GM23338 (cell line): Measurements from ENCODE around the gene ACSBG1. TPM values are rescaled to one million over a fixed set of nuclear protein-coding genes. Genes with fewer than 3 reads are reported as not detected.

Experiments used
- ATAC-seq: fragments of 200-7000 bp; cut with Tn5 transposase; 3 replicates; pipeline ENCODE4 v1.9.1; 2020
- DNase-seq: peaks from one replicate; pipeline ENCODE4 v3.0.0-alpha.2; 2015; ENCODE audit warnings: low spot score
- H2AFZ ChIP-seq: fragments of 200-600 bp; sonication (generic); 2 replicates; pipeline ENCODE4 v1.8.0; 2016; ENCODE audit warnings: antibody characterized with exemption, mild to moderate bottlenecking, moderate library complexity
- H3F3A ChIP-seq: fragments of 200-600 bp; sonication (generic); replicated peaks from 2 replicates; pipeline ENCODE4 v1.8.0; 2017; ENCODE audit warnings: antibody characterized with exemption, mixed run types, low read depth
- H3K27ac ChIP-seq: fragments of 200-600 bp; sonication (generic); 2 replicates; pipeline ENCODE4 v1.6.1; 2016; ENCODE audit warnings: low read depth
- H3K27me3 ChIP-seq: fragments of 200-600 bp; sonication (generic); 2 replicates; pipeline ENCODE4 v1.8.0; 2016; ENCODE audit warnings: mild to moderate bottlenecking, mixed run types, moderate library complexity; ENCODE audit not compliant: insufficient read depth
- H3K36me3 ChIP-seq: fragments of 200-600 bp; sonication (generic); 2 replicates; pipeline ENCODE4 v1.8.0; 2016; ENCODE audit warnings: mild to moderate bottlenecking; ENCODE audit not compliant: insufficient read depth
- H3K4me1 ChIP-seq: fragments of 200-600 bp; sonication (generic); 2 replicates; pipeline ENCODE4 v1.8.0; 2016; ENCODE audit warnings: mild to moderate bottlenecking, moderate library complexity; ENCODE audit not compliant: insufficient read depth
- H3K4me2 ChIP-seq: fragments of 200-600 bp; sonication (generic); 2 replicates; pipeline ENCODE4 v1.7.1; 2017; ENCODE audit warnings: mixed run types
- H3K4me3 ChIP-seq: fragments of 200-600 bp; sonication (generic); 2 replicates; pipeline ENCODE4 v1.6.1; 2016; ENCODE audit warnings: mixed run types
- H3K79me2 ChIP-seq: fragments of 200-600 bp; sonication (generic); replicated peaks from 2 replicates; pipeline ENCODE4 v1.8.0; 2017; ENCODE audit warnings: mild to moderate bottlenecking; ENCODE audit not compliant: insufficient read depth
- H3K9me2 ChIP-seq: fragments of 200-600 bp; sonication (generic); 2 replicates; pipeline ENCODE4 v1.8.0; 2017; ENCODE audit not compliant: insufficient read depth
- H4K20me1 ChIP-seq: fragments of 200-600 bp; sonication (generic); replicated peaks from 2 replicates; pipeline ENCODE4 v1.8.0; 2017; ENCODE audit warnings: mild to moderate bottlenecking; ENCODE audit not compliant: insufficient read depth
- H3K27ac Mint-ChIP-seq: 2 replicates; pipeline ENCODE4 v1.8.0; 2020; ENCODE audit warnings: inconsistent platforms, mild to moderate bottlenecking, moderate library complexity, mixed read lengths
- H3K27me3 Mint-ChIP-seq: 3 replicates; pipeline ENCODE4 v1.8.0; 2022; ENCODE audit warnings: low read depth, mild to moderate bottlenecking, moderate library complexity, mixed read lengths, inconsistent platforms; ENCODE audit not compliant: insufficient read depth, poor library complexity
- H3K36me3 Mint-ChIP-seq: 3 replicates; pipeline ENCODE4 v1.8.0; 2021; ENCODE audit warnings: low read depth, mild to moderate bottlenecking, inconsistent platforms, moderate library complexity, mixed read lengths
- H3K4me1 Mint-ChIP-seq: 3 replicates; pipeline ENCODE4 v1.8.0; 2020; ENCODE audit warnings: mild to moderate bottlenecking, inconsistent platforms, mixed read lengths
- H3K4me3 Mint-ChIP-seq: 3 replicates; pipeline ENCODE4 v1.8.0; 2021; ENCODE audit warnings: moderate library complexity, mild to moderate bottlenecking, inconsistent platforms, mixed read lengths
- H3K9me3 Mint-ChIP-seq: 3 replicates; pipeline ENCODE4 v1.8.0; 2020; ENCODE audit warnings: moderate library complexity, mild to moderate bottlenecking, inconsistent platforms, mixed read lengths
- CREB1 ChIP-seq: fragments of 250-450 bp; sonication (Bioruptor Pico); IDR thresholded peaks from 2 replicates; pipeline ENCODE4 v1.5.0; 2020; ENCODE audit warnings: low read depth, mild to moderate bottlenecking, moderate library complexity
- EZH2 ChIP-seq: fragments of 200-600 bp; sonication (generic); IDR thresholded peaks from one replicate; pipeline ENCODE4 v1.8.0; 2017; ENCODE audit warnings: antibody characterized with exemption, mild to moderate bottlenecking, low read depth; ENCODE audit not compliant: unreplicated experiment
- EZH2phosphoT487 ChIP-seq: fragments of 200-600 bp; sonication (generic); IDR thresholded peaks from one replicate; pipeline ENCODE4 v1.8.1; 2018; ENCODE audit warnings: antibody characterized with exemption; ENCODE audit not compliant: unreplicated experiment
- JUNB ChIP-seq: IDR thresholded peaks from one replicate; pipeline ENCODE4 v1.6.1; 2016; ENCODE audit warnings: antibody characterized with exemption; ENCODE audit not compliant: unreplicated experiment
- NANOG ChIP-seq: IDR thresholded peaks from 2 replicates; pipeline ENCODE4 v1.6.1; 2016; ENCODE audit warnings: antibody characterized with exemption, borderline replicate concordance
- POLR2AphosphoS5 ChIP-seq: IDR thresholded peaks from 2 replicates; pipeline ENCODE4 v1.6.1; 2016; ENCODE audit warnings: antibody characterized with exemption, low read depth
- STAT1 ChIP-seq: IDR thresholded peaks from one replicate; pipeline ENCODE4 v1.6.1; 2016; ENCODE audit warnings: antibody characterized with exemption; ENCODE audit not compliant: unreplicated experiment
- ZNF114 ChIP-seq: fragments of 250-450 bp; sonication (Bioruptor Pico); IDR thresholded peaks from 2 replicates; pipeline ENCODE4 v1.5.0; 2020; ENCODE audit warnings: mild to moderate bottlenecking, moderate library complexity
- ZNF331 ChIP-seq: fragments of 250-450 bp; sonication (Bioruptor Pico); IDR thresholded peaks from 2 replicates; pipeline ENCODE4 v1.5.0; 2020; ENCODE audit warnings: low read depth, mild to moderate bottlenecking, moderate library complexity
- polyA plus RNA-seq: library from polyadenylated mRNA; unstranded; fragments of >200 nt; fragmentation: Nextera tagmentation; extraction: Ambion mirVana; gene quantifications from 2 replicates; pipeline ENCODE4 v1.2.1, GENCODE V29; 2016
- total RNA-seq: library from RNA; depleted of rRNA; stranded (reverse); fragments of >200 nt; shearing (Covaris generic); gene quantifications from 2 replicates; pipeline ENCODE4 v1.2.3, GENCODE V29; 2014
- TF ChIP-seq, protein P1 (sequence below): IDR thresholded peaks from 2 replicates; pipeline ENCODE4 v1.6.1; 2016; ENCODE audit warnings: antibody characterized with exemption
- TF ChIP-seq, protein P2 (sequence below), 2 experiments: fragments of 200-600 bp in 1 of 2; sonication (generic) in 1 of 2; conservative IDR thresholded peaks; 2 replicates each; pipeline versions ENCODE4 v1.5.1 to v1.6.1; 2016 to 2017; ENCODE audit warnings: antibody characterized with exemption in 2 of 2, low read depth in 2 of 2, mild to moderate bottlenecking in 2 of 2, moderate library complexity in 1 of 2
- TF ChIP-seq, protein P3 (sequence below): IDR thresholded peaks from one replicate; pipeline ENCODE4 v1.6.1; 2018; ENCODE audit warnings: antibody characterized with exemption; ENCODE audit not compliant: unreplicated experiment
- TF ChIP-seq, protein P4 (sequence below): fragments of 250-450 bp; sonication (Bioruptor Pico); IDR thresholded peaks from 2 replicates; pipeline ENCODE4 v1.5.0; 2020; ENCODE audit warnings: mild to moderate bottlenecking, moderate library complexity

The ACSBG1 gene
- total and polyA plus RNA-seq, 2 experiments from 2014 or later: 1.9 to 10.0 TPM

DNA sequence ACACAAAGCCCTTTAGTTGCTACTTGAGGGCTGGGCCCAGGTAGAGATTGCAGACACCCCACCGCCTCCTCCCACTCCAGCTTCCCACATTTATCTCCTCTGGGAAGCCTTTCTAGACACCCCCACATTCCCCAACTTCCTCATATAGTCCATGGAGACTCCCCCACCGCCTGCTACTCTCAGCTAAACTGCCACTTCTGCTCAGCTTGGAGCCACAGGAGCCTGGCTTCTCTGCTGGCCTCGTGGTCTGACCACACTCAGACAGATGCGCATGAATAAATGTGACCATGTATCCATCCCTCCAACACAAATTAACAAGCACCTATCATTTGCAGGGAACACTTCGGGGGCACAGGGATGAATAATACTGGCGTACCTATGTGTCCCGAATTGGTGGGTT is 10.5 kb upstream of the ACSBG1 start:
- Histone ChIP-seq H3K9me2 (no peaks in the 10 kb centered on the region), H3K79me2 (no peaks in the 10 kb centered on the region), H4K20me1 (no peaks in the 10 kb centered on the region), H3F3A (no peaks in the 10 kb centered on the region), H3K27me3 (no peaks in the 10 kb centered on the region), H3K4me3 (no peak overlapping the region), H3K4me1 (peaks cover 25% of the 10 kb centered on the region), H3K27ac (no peak overlapping the region), H2AFZ (no peak overlapping the region), H3K36me3 (no peaks in the 10 kb centered on the region), H3K4me2 (no peak overlapping the region)
- DNase-seq (no peak), ATAC-seq (no peak)
- Mint-ChIP-seq H3K27me3 (peaks cover 7% of the 10 kb centered on the region), H3K4me3 (no peak overlapping the region), H3K36me3 (no peaks in the 10 kb centered on the region), H3K9me3 (peaks cover 9% of the 10 kb centered on the region; the same call in 2 of the 3 replicates), H3K4me1 (peaks cover 23% of the 10 kb centered on the region), H3K27ac (no peak overlapping the region)
- TF ChIP-seq EZH2phosphoT487 (no peak), NANOG (no peak), STAT1 (no peak), EZH2 (no peak), JUNB (no peak), CREB1 (no peak), ZNF331 (CRISPR knock-in tag) (no peak), POLR2AphosphoS5 (no peak), ZNF114 (CRISPR knock-in tag) (no peak)
- TF ChIP-seq, protein P1, sequence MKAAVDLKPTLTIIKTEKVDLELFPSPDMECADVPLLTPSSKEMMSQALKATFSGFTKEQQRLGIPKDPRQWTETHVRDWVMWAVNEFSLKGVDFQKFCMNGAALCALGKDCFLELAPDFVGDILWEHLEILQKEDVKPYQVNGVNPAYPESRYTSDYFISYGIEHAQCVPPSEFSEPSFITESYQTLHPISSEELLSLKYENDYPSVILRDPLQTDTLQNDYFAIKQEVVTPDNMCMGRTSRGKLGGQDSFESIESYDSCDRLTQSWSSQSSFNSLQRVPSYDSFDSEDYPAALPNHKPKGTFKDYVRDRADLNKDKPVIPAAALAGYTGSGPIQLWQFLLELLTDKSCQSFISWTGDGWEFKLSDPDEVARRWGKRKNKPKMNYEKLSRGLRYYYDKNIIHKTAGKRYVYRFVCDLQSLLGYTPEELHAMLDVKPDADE: no peak
- TF ChIP-seq, protein P2, sequence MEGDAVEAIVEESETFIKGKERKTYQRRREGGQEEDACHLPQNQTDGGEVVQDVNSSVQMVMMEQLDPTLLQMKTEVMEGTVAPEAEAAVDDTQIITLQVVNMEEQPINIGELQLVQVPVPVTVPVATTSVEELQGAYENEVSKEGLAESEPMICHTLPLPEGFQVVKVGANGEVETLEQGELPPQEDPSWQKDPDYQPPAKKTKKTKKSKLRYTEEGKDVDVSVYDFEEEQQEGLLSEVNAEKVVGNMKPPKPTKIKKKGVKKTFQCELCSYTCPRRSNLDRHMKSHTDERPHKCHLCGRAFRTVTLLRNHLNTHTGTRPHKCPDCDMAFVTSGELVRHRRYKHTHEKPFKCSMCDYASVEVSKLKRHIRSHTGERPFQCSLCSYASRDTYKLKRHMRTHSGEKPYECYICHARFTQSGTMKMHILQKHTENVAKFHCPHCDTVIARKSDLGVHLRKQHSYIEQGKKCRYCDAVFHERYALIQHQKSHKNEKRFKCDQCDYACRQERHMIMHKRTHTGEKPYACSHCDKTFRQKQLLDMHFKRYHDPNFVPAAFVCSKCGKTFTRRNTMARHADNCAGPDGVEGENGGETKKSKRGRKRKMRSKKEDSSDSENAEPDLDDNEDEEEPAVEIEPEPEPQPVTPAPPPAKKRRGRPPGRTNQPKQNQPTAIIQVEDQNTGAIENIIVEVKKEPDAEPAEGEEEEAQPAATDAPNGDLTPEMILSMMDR (conservative IDR thresholded peaks at IDR 0.05; ENCODE audit: low read depth in 2 of 2): no peak
- TF ChIP-seq, protein P3, sequence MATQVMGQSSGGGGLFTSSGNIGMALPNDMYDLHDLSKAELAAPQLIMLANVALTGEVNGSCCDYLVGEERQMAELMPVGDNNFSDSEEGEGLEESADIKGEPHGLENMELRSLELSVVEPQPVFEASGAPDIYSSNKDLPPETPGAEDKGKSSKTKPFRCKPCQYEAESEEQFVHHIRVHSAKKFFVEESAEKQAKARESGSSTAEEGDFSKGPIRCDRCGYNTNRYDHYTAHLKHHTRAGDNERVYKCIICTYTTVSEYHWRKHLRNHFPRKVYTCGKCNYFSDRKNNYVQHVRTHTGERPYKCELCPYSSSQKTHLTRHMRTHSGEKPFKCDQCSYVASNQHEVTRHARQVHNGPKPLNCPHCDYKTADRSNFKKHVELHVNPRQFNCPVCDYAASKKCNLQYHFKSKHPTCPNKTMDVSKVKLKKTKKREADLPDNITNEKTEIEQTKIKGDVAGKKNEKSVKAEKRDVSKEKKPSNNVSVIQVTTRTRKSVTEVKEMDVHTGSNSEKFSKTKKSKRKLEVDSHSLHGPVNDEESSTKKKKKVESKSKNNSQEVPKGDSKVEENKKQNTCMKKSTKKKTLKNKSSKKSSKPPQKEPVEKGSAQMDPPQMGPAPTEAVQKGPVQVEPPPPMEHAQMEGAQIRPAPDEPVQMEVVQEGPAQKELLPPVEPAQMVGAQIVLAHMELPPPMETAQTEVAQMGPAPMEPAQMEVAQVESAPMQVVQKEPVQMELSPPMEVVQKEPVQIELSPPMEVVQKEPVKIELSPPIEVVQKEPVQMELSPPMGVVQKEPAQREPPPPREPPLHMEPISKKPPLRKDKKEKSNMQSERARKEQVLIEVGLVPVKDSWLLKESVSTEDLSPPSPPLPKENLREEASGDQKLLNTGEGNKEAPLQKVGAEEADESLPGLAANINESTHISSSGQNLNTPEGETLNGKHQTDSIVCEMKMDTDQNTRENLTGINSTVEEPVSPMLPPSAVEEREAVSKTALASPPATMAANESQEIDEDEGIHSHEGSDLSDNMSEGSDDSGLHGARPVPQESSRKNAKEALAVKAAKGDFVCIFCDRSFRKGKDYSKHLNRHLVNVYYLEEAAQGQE: no peak
- TF ChIP-seq, protein P4, sequence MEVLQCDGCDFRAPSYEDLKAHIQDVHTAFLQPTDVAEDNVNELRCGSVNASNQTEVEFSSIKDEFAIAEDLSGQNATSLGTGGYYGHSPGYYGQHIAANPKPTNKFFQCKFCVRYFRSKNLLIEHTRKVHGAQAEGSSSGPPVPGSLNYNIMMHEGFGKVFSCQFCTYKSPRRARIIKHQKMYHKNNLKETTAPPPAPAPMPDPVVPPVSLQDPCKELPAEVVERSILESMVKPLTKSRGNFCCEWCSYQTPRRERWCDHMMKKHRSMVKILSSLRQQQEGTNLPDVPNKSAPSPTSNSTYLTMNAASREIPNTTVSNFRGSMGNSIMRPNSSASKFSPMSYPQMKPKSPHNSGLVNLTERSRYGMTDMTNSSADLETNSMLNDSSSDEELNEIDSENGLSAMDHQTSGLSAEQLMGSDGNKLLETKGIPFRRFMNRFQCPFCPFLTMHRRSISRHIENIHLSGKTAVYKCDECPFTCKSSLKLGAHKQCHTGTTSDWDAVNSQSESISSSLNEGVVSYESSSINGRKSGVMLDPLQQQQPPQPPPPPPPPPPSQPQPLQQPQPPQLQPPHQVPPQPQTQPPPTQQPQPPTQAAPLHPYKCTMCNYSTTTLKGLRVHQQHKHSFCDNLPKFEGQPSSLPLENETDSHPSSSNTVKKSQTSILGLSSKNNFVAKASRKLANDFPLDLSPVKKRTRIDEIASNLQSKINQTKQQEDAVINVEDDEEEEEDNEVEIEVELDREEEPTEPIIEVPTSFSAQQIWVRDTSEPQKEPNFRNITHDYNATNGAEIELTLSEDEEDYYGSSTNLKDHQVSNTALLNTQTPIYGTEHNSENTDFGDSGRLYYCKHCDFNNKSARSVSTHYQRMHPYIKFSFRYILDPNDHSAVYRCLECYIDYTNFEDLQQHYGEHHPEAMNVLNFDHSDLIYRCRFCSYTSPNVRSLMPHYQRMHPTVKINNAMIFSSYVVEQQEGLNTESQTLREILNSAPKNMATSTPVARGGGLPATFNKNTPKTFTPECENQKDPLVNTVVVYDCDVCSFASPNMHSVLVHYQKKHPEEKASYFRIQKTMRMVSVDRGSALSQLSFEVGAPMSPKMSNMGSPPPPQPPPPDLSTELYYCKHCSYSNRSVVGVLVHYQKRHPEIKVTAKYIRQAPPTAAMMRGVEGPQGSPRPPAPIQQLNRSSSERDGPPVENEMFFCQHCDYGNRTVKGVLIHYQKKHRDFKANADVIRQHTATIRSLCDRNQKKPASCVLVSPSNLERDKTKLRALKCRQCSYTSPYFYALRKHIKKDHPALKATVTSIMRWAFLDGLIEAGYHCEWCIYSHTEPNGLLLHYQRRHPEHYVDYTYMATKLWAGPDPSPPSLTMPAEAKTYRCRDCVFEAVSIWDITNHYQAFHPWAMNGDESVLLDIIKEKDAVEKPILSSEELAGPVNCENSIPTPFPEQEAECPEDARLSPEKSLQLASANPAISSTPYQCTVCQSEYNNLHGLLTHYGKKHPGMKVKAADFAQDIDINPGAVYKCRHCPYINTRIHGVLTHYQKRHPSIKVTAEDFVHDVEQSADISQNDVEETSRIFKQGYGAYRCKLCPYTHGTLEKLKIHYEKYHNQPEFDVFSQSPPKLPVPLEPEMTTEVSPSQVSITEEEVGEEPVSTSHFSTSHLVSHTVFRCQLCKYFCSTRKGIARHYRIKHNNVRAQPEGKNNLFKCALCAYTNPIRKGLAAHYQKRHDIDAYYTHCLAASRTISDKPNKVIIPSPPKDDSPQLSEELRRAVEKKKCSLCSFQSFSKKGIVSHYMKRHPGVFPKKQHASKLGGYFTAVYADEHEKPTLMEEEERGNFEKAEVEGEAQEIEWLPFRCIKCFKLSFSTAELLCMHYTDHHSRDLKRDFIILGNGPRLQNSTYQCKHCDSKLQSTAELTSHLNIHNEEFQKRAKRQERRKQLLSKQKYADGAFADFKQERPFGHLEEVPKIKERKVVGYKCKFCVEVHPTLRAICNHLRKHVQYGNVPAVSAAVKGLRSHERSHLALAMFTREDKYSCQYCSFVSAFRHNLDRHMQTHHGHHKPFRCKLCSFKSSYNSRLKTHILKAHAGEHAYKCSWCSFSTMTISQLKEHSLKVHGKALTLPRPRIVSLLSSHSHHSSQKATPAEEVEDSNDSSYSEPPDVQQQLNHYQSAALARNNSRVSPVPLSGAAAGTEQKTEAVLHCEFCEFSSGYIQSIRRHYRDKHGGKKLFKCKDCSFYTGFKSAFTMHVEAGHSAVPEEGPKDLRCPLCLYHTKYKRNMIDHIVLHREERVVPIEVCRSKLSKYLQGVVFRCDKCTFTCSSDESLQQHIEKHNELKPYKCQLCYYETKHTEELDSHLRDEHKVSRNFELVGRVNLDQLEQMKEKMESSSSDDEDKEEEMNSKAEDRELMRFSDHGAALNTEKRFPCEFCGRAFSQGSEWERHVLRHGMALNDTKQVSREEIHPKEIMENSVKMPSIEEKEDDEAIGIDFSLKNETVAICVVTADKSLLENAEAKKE: no peak
